Measurements from ENCODE around the gene SLC24A3. TPM values are rescaled to one million over a fixed set of nuclear protein-coding genes. Genes with fewer than 3 reads are reported as not detected.

The SLC24A3 gene
- total and polyA plus RNA-seq, 7 donors: 0.92 to 20.8 (median 13.5) TPM

- Histone ChIP-seq H3K4me1 (no peaks in the 10 kb centered on the region), H3K27me3 (no peaks in the 10 kb centered on the region), H3K27ac (no peak overlapping the region), H3K4me3 (no peak overlapping the region), H3K36me3 (no peaks in the 10 kb centered on the region), H3K9me3 (peaks cover 0 to 2% (median 0%) of the 10 kb centered on the region in 4 donors)
- intact Hi-C loops (cut with DNase I): no loop called here
- TF ChIP-seq POLR2A (IDR thresholded peaks at IDR 0.05) (no peak), POLR2AphosphoS5 (IDR thresholded peaks at IDR 0.05) (no peak), EP300 (IDR thresholded peaks at IDR 0.05) (no peak), CTCF (IDR thresholded peaks at IDR 0.05) (no peak)
- 78 to 81% methylated on average over 4 of the region's 4 CpGs for WGBS, 2 donors
- DNase-seq: no peak
Measured at GRCh38 chr20:19401096-19401495, 188.7 kb downstream of the SLC24A3 start.

GRCh38 chr20:19403549-19403948, 191.1 kb downstream of the SLC24A3 start:
- intact Hi-C loops (cut with DNase I): no loop called here
- Histone ChIP-seq H3K4me3 (no peak overlapping the region), H3K36me3 (no peaks in the 10 kb centered on the region), H3K4me1 (no peaks in the 10 kb centered on the region), H3K27ac (no peak overlapping the region), H3K27me3 (no peaks in the 10 kb centered on the region), H3K9me3 (peaks cover 0 to 2% (median 0%) of the 10 kb centered on the region in 4 donors)
- TF ChIP-seq EP300 (IDR thresholded peaks at IDR 0.05): no peak
- TF ChIP-seq POLR2A (IDR thresholded peaks at IDR 0.05): no peak
- no peak for TF ChIP-seq CTCF (IDR thresholded peaks at IDR 0.05)
- TF ChIP-seq POLR2AphosphoS5 (IDR thresholded peaks at IDR 0.05): no peak
- no peak for DNase-seq
- WGBS, 2 donors: 87 to 90% methylated on average over 4 of the region's 4 CpGs

- WGBS, 2 donors: 85 to 88% methylated on average over 3 of the region's 3 CpGs
- Histone ChIP-seq H3K27me3 (no peaks in the 10 kb centered on the region), H3K4me3 (no peak overlapping the region), H3K27ac (no peak overlapping the region), H3K9me3 (no peaks in the 10 kb centered on the region), H3K4me1 (no peaks in the 10 kb centered on the region), H3K36me3 (no peaks in the 10 kb centered on the region)
- TF ChIP-seq POLR2AphosphoS5 (IDR thresholded peaks at IDR 0.05): no peak
- no peak for TF ChIP-seq POLR2A (IDR thresholded peaks at IDR 0.05)
- TF ChIP-seq EP300 (IDR thresholded peaks at IDR 0.05): no peak
- no peak for TF ChIP-seq CTCF (IDR thresholded peaks at IDR 0.05)
- intact Hi-C loops (cut with DNase I): no loop called here
- no peak for DNase-seq
Measured at GRCh38 chr20:19404826-19405225, 192.4 kb downstream of the SLC24A3 start.

- Histone ChIP-seq H3K36me3 (no peaks in the 10 kb centered on the region), H3K27ac (no peak overlapping the region), H3K9me3 (no peaks in the 10 kb centered on the region), H3K27me3 (no peaks in the 10 kb centered on the region), H3K4me3 (no peak overlapping the region), H3K4me1 (no peaks in the 10 kb centered on the region)
- intact Hi-C loops (cut with DNase I): no loop called here
- TF ChIP-seq POLR2AphosphoS5 (IDR thresholded peaks at IDR 0.05): no peak
- no peak for TF ChIP-seq CTCF (IDR thresholded peaks at IDR 0.05)
- TF ChIP-seq POLR2A (IDR thresholded peaks at IDR 0.05): no peak
- no peak for TF ChIP-seq EP300 (IDR thresholded peaks at IDR 0.05)
- no peak for DNase-seq
- WGBS, 2 donors: 66 to 76% methylated on average over 3 of the region's 3 CpGs
Measured at GRCh38 chr20:19405958-19406357, 193.5 kb downstream of the SLC24A3 start.

GRCh38 chr20:19406381-19406780, 193.9 kb downstream of the SLC24A3 start:
- intact Hi-C loops (cut with DNase I): no loop called here

More at GRCh38 chr20:19406381-19406780, 193.9 kb downstream of the SLC24A3 start:
- Histone ChIP-seq H3K36me3 (no peaks in the 10 kb centered on the region), H3K27ac (no peak overlapping the region), H3K27me3 (no peaks in the 10 kb centered on the region), H3K4me3 (no peak overlapping the region), H3K4me1 (no peaks in the 10 kb centered on the region), H3K9me3 (no peaks in the 10 kb centered on the region)
- TF ChIP-seq POLR2A (IDR thresholded peaks at IDR 0.05) (no peak), CTCF (IDR thresholded peaks at IDR 0.05) (no peak), EP300 (IDR thresholded peaks at IDR 0.05) (no peak), POLR2AphosphoS5 (IDR thresholded peaks at IDR 0.05) (no peak)
- DNase-seq: no peak
- WGBS, 2 donors: 84 to 97% methylated on average over 2 of the region's 2 CpGs

Measured in sigmoid colon (tissue), 7 donors.